Cardiac muscle cell (in vitro differentiated cells and primary cell): ENCODE data around the gene HSF4. TPM values are rescaled to one million over a fixed set of nuclear protein-coding genes. Genes with fewer than 3 reads are reported as not detected.

Source experiments
- DNase-seq, 2 donors: peaks; one replicate each; pipeline versions ENCODE4 v3.0.0 to v3.0.0-alpha.2; 2010 to 2017; ENCODE audit warnings: low read depth in 1 of 2, low spot score in 1 of 2
- H3K27ac ChIP-seq: fragments of 200-600 bp; sonication (generic); 2 replicates; pipeline ENCODE4 v1.5.1; 2016
- H3K27me3 ChIP-seq: fragments of 200-600 bp; sonication (generic); 2 replicates; pipeline ENCODE4 v1.6.0; 2016; ENCODE audit warnings: control low read depth
- H3K36me3 ChIP-seq: fragments of 200-600 bp; sonication (generic); 2 replicates; pipeline ENCODE4 v1.5.1; 2016; ENCODE audit warnings: control low read depth
- H3K4me1 ChIP-seq: fragments of 200-600 bp; sonication (generic); 2 replicates; pipeline ENCODE4 v1.8.1; 2017; ENCODE audit warnings: low read depth, mild to moderate bottlenecking, mixed run types
- H3K4me3 ChIP-seq: fragments of 200-600 bp; sonication (generic); 2 replicates; pipeline ENCODE4 v1.5.1; 2016; ENCODE audit warnings: mild to moderate bottlenecking
- H3K9me3 ChIP-seq: fragments of 200-600 bp; sonication (generic); 2 replicates; pipeline ENCODE4 v1.5.1; 2017; ENCODE audit warnings: low read depth, mild to moderate bottlenecking, control low read depth
- CTCF ChIP-seq: IDR thresholded peaks from 2 replicates; pipeline ENCODE4 v1.5.1; 2012; ENCODE audit warnings: low read depth, mild to moderate bottlenecking, low read length
- polyA plus RNA-seq: library from polyadenylated mRNA; unstranded; fragments of >200 nt; fragmentation: Nextera tagmentation; extraction: Ambion mirVana; gene quantifications from 2 replicates; pipeline ENCODE4 v1.2.1, GENCODE V29; 2016
- total RNA-seq: library from RNA; depleted of rRNA; stranded (reverse); fragments of >200 nt; gene quantifications from 2 replicates; pipeline ENCODE4 v1.2.3, GENCODE V29; 2016

Gene HSF4
- total and polyA plus RNA-seq, 2 experiments from 2014 or later, result 1.7 to 7.9 TPM

- Histone ChIP-seq H3K27me3 (no peaks in the 10 kb centered on the region), H3K9me3 (no peaks in the 10 kb centered on the region), H3K4me1 (no peaks in the 10 kb centered on the region), H3K4me3 (no peak overlapping the region), H3K36me3 (peaks cover 6% of the 10 kb centered on the region), H3K27ac (no peak overlapping the region)
- no peak for DNase-seq
- no peak for TF ChIP-seq CTCF
Observed at GRCh38 chr16:67202956-67203493, 38.5 kb downstream of the HSF4 start.

- Histone ChIP-seq H3K9me3 (no peaks in the 10 kb centered on the region), H3K36me3 (peaks cover 2% of the 10 kb centered on the region), H3K27me3 (no peaks in the 10 kb centered on the region), H3K4me3 (no peak overlapping the region), H3K27ac (no peak overlapping the region), H3K4me1 (no peaks in the 10 kb centered on the region)
- DNase-seq, result no peak
- TF ChIP-seq CTCF, result no peak
Observed at GRCh38 chr16:67204076-67204475, 39.5 kb downstream of the HSF4 start.

GRCh38 chr16:67206129-67206837 lies 41.7 kb downstream of the HSF4 start:
- TF ChIP-seq CTCF, result no peak
- no peaks in the 10 kb centered on the region for H3K4me1 ChIP-seq
- H3K36me3 ChIP-seq, result peaks cover 2% of the 10 kb centered on the region
- H3K9me3 ChIP-seq, result no peaks in the 10 kb centered on the region
- no peak overlapping the region for H3K4me3 ChIP-seq
- no peak for DNase-seq
- H3K27ac ChIP-seq, result no peak overlapping the region
- H3K27me3 ChIP-seq, result no peaks in the 10 kb centered on the region

GRCh38 chr16:67206838-67207248 lies 42.3 kb downstream of the HSF4 start:
- H3K4me1 ChIP-seq, result no peaks in the 10 kb centered on the region
- DNase-seq, result no peak

GRCh38 chr16:67207249-67208091 lies 42.9 kb downstream of the HSF4 start:
- no peak overlapping the region for H3K27ac ChIP-seq
- no peaks in the 10 kb centered on the region for H3K4me1 ChIP-seq
- H3K27me3 ChIP-seq, result no peaks in the 10 kb centered on the region
- no peak overlapping the region for H3K4me3 ChIP-seq
- TF ChIP-seq CTCF, result no peak
- DNase-seq, result no peak
- H3K9me3 ChIP-seq, result no peaks in the 10 kb centered on the region
- peaks cover 2% of the 10 kb centered on the region for H3K36me3 ChIP-seq

More at GRCh38 chr16:67206838-67207248, 42.3 kb downstream of the HSF4 start:
- Histone ChIP-seq H3K9me3 (no peaks in the 10 kb centered on the region), H3K4me3 (no peak overlapping the region), H3K36me3 (peaks cover 2% of the 10 kb centered on the region), H3K27ac (no peak overlapping the region), H3K27me3 (no peaks in the 10 kb centered on the region)
- no peak for TF ChIP-seq CTCF
